Activated T-helper 2 cell treated with anti-CD3 and anti-CD28 coated beads, Interferon-gamma antibody, Interleukin-2, Interleukin-4, amounts not matched to agents 10 μg/mL and 5 μg/mL and 100 μg/mL, durations not matched to agents 14 hours and 24 hours and 36 hours (primary cell): Measurements from ENCODE around the gene TFPT. TPM values are rescaled to one million over a fixed set of nuclear protein-coding genes. Genes with fewer than 3 reads are reported as not detected.
A peak's percentile ranks its signal among the peaks of the same experiment; 100 is the strongest.
"Not testable (repeated sequence)": the region's sequence is repeated elsewhere in the genome, so short reads cannot be mapped to it uniquely, and the experiment has no call there.

ENCODE experiments used
- DNase-seq: peaks from one replicate; pipeline ENCODE4 v3.0.0; 2021; ENCODE audit warnings: low spot score
- H3K27ac Mint-ChIP-seq: one replicate; pipeline ENCODE4 v1.8.0; 2021; ENCODE audit warnings: mixed read lengths
- H3K27me3 Mint-ChIP-seq: one replicate; pipeline ENCODE4 v1.8.0; 2021; ENCODE audit warnings: low read depth, mixed read lengths
- H3K36me3 Mint-ChIP-seq: one replicate; pipeline ENCODE4 v1.8.0; 2021; ENCODE audit warnings: low read depth, mixed read lengths
- H3K4me1 Mint-ChIP-seq: one replicate; pipeline ENCODE4 v1.8.0; 2021; ENCODE audit warnings: low read depth, mixed read lengths
- H3K4me3 Mint-ChIP-seq: one replicate; pipeline ENCODE4 v1.8.0; 2021; ENCODE audit warnings: low read depth, mild to moderate bottlenecking, moderate library complexity, mixed read lengths
- H3K9me3 Mint-ChIP-seq: one replicate; pipeline ENCODE4 v1.8.0; 2021; ENCODE audit warnings: mixed read lengths
- intact Hi-C: fragments of 100-400 bp; cut with micrococcal nuclease; formaldehyde crosslinking; loops from one replicate; pipeline ENCODE4 v1.15.1; 2023
- total RNA-seq: library from RNA; stranded (reverse); gene quantifications from 2 replicates; pipeline ENCODE4 v1.2.3, GENCODE V29; 2022

Gene TFPT
- total RNA-seq, 1 donor from 2014 or later: 29.3 TPM

DNA sequence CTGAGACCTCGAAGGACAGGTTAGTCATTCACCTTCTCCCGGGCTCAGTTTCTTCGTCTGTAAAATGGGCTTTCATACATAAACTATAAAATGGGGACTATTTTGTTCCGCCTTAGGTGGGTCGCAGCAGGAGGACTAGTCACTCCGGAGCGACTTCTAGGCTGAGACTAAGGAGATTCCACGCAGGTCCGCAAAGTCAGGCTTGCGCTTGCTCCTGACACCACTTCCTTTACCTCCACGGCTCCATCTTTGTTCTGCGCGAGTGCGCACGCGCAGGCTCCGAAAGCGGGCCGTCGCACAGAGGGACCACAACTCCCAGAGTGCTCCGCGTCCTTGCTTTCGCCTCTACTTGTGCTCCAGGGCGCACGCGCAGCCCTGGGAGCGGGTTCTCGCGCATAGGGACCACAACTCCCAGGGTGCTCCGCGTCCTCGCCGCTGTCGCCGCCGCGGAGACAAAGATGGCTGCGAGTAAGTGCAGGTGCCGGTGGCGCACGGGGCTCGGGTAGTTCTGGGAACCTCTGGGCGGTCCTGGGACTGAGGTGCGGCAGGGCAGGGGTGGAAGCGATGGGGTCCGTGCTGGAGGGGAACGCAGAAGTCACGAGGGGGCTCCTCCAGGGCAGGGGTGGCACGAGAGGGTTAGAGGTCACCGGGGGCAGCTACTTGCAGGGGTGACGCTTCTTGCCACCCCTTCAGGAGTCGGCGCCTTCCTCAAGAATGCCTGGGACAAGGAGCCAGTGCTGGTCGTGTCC, 12.9 kb downstream of the TFPT start, which contains the start of gene NDUFA3:
Gene NDUFA3 (plus strand): TSS at position 435 of the 749 bp plus-strand sequence. CDS start 24 bp downstream, at position 459.
- intact Hi-C loops: loop anchor here (1.0 to 5.0 kb wide), 4 partner anchors 13 to 360 kb away; partner anchors contain the start of genes CNOT3, LENG9, MYADM and PRPF31
- Mint-ChIP-seq H3K27me3 (peaks cover 3% of the 10 kb centered on the region), H3K4me1 (peaks cover 8% of the 10 kb centered on the region), H3K27ac (peak within 1 kb of the TSS; percentile 79), H3K4me3 (peak within 1 kb of the TSS; percentile 91), H3K9me3 (no peaks in the 10 kb centered on the region), H3K36me3 (peaks cover 28% of the 10 kb centered on the region)
- peak; percentile 98 for DNase-seq

DNA sequence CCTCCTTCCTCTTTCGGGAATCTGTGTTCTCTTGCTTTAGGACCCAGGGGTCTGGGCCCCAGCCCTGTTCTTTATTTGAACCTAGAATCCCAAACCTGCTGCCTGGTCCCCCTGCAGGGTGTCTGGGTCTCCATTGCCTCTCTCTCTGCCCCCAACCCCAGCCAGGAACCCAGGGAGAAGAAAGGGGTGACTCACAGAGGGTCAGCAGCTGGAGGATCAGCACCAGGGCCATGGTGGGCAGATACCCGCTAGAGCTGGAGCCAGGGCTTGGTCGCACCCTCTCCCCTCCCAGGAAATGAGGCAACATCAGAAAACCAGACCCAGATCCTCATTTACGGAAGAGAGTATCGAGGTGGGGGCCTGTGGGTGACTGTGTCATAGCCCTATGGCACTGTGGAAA, 14.9 kb downstream of the TFPT start, which contains the start of gene OSCAR:
Gene OSCAR (minus strand): TSS at position 243 of the 400 bp plus-strand sequence. CDS start 11 bp downstream, at position 232.
- H3K27ac Mint-ChIP-seq: no peak within 1 kb of the TSS
- peaks cover 11% of the 10 kb centered on the region for H3K27me3 Mint-ChIP-seq
- H3K4me1 Mint-ChIP-seq: peaks cover 14% of the 10 kb centered on the region
- no peak for DNase-seq
- peak within 1 kb of the TSS; percentile 65 for H3K4me3 Mint-ChIP-seq
- H3K9me3 Mint-ChIP-seq: no peaks in the 10 kb centered on the region
- intact Hi-C loops: loop anchor here (5.0 kb wide), 2 partner anchors 233 to 362 kb away; partner anchors contain the start of genes LENG9 and MYADM
- peaks cover 8% of the 10 kb centered on the region for H3K36me3 Mint-ChIP-seq

DNA sequence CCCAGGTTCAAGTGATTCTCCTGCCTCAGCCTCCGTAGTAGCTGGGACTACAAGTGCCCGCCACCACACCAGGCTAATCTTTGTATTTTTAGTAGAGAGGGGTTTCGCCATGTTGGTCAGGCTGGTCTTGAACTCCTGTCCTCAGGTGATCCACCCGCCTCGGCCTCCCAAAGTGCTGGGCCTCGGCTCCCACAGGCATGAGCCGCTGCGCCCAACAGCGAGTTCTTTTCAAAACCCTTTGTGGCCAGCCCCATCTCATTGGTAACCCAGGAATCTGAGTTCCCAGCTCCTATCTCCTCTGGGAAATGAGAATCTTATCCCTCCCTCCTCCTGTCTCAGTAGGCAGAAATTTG, 15.6 kb downstream of the TFPT start:
- H3K36me3 Mint-ChIP-seq, H3K27ac Mint-ChIP-seq, H3K9me3 Mint-ChIP-seq, H3K4me3 Mint-ChIP-seq, DNase-seq: not testable (repeated sequence)
- peaks cover 12% of the 10 kb centered on the region for H3K4me1 Mint-ChIP-seq
- H3K27me3 Mint-ChIP-seq: peaks cover 11% of the 10 kb centered on the region
- intact Hi-C loops: loop anchor here (5.0 kb wide), 2 partner anchors 233 to 362 kb away; partner anchors contain the start of genes LENG9 and MYADM

DNA sequence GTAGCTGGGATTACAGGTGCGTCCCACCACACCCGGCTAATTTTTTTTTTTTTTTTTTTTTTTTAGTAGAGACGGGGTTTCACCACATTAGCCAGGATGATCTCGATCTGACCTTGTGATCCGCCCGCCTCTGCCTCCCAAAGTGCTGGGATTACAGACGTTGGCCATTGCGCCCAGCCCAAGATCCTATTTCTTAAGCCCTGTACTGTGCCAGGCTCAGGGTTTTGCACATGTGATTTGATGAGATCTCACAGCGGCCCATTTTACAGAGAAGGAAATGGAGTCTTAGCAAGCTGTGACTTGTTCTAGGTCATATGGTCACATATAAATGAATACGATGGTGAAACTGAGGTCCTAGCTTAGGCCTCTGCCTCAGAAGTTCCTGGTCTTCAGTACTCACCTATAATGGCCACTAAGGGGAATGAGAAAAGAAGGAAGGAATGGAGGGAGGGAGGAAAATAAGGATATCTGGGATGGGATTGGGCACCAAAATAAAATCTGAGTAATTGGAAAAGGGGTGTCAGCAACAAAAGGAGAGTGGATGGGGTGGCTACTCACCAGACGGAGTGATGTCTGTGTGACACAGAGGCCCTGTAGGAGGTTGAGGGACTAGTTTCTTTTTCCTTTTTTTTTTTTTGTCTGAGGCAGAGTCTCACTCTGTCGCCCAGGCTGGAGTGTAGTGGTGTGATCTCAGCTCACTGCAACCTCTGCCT, 16.1 kb downstream of the TFPT start:
- no peaks in the 10 kb centered on the region for H3K36me3 Mint-ChIP-seq
- H3K27ac Mint-ChIP-seq: peak overlapping the region; percentile 28
- peaks cover 13% of the 10 kb centered on the region for H3K27me3 Mint-ChIP-seq
- intact Hi-C loops: no loop called here
- H3K4me1 Mint-ChIP-seq: peaks cover 16% of the 10 kb centered on the region
- H3K9me3 Mint-ChIP-seq: no peaks in the 10 kb centered on the region
- no peak overlapping the region for H3K4me3 Mint-ChIP-seq
- no peak for DNase-seq

GRCh38 chr19:54096617-54097106, 18.8 kb downstream of the TFPT start:
- H3K4me3 Mint-ChIP-seq: peak overlapping the region; percentile 62
- H3K4me1 Mint-ChIP-seq: peaks cover 13% of the 10 kb centered on the region
- H3K27me3 Mint-ChIP-seq: peaks cover 17% of the 10 kb centered on the region
- H3K36me3 Mint-ChIP-seq: no peaks in the 10 kb centered on the region
- peaks cover 4% of the 10 kb centered on the region for H3K9me3 Mint-ChIP-seq
- intact Hi-C loops: no loop called here
- DNase-seq: no peak
- no peak overlapping the region for H3K27ac Mint-ChIP-seq

GRCh38 chr19:54095859-54096616, 19.4 kb downstream of the TFPT start:
- H3K27ac Mint-ChIP-seq, intact Hi-C loops, H3K36me3 Mint-ChIP-seq, H3K9me3 Mint-ChIP-seq: not testable (repeated sequence)
- H3K4me3 Mint-ChIP-seq: peak overlapping the region; percentile 62
- peak; percentile 31 for DNase-seq
- peaks cover 17% of the 10 kb centered on the region for H3K27me3 Mint-ChIP-seq
- peaks cover 13% of the 10 kb centered on the region for H3K4me1 Mint-ChIP-seq

DNA sequence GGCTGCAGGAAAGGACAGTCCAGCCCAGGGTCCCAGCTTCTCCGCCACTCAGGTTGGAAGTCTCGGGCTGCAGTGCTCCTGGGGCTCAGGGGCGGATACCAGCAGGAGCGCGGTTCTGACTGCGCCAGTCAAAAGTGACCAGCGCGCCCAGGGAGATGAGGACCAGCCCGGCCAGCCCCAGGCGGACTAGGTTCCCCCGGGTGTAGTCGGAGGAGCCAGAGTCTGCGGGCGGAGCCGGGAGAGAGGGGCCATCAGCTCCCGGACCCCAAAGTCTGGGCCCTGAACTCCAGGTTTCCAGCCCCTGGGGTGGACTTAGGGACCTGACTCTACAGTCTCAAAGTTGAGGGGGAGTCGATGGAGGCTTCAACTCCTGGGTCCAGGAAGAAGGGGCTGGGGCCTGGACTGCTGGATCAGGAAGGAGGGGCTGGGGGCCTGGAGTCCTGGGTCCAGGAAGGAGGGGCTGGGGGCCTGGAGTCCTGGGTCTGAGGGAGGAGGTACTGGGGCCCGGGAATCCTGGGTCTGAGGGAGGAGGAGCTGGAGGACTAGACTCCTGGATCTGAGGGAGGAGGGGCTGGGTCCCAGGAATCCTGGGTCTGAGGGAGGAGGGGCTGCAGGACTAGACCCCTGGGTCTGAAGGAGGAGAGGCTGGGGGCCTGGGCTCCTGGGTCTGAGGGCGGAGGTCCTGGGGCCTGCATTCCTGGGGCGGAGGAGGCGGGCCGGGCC, 20.2 kb downstream of the TFPT start:
- intact Hi-C loops: no loop called here
- Mint-ChIP-seq H3K27me3 (peaks cover 17% of the 10 kb centered on the region), H3K4me3 (peak overlapping the region; percentile 8), H3K36me3 (no peaks in the 10 kb centered on the region), H3K27ac (no peak overlapping the region), H3K4me1 (peaks cover 13% of the 10 kb centered on the region), H3K9me3 (peaks cover 4% of the 10 kb centered on the region)
- no peak for DNase-seq

DNA sequence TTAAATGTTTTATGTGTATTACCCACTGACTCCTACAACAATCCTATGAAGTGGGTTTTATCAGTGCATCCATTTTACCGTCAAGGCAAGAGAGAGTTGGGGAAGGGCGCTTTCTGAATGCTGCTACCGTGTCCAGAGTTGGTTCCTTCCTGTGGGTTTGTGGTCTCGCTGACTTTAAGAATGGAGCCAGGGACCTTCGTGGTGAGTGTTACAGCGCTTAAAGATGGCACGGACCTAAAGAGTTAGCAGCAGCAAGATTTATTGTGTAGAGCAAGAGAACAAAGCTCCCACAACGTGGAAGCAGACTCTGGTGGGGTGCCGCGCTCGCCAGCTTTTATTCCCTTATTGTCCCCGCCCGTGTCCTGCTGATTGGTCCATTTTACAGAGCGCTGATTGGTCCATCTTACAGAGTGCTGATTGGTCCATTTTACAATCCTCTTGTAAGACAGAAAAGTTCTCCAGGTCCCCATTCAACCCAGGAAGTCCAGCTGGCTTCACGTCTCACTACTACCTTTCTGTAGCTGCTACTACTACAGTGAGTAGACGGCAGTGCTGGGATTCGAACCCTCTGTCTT, 20.9 kb downstream of the TFPT start:
- H3K4me3 Mint-ChIP-seq: no peak overlapping the region

DNA sequence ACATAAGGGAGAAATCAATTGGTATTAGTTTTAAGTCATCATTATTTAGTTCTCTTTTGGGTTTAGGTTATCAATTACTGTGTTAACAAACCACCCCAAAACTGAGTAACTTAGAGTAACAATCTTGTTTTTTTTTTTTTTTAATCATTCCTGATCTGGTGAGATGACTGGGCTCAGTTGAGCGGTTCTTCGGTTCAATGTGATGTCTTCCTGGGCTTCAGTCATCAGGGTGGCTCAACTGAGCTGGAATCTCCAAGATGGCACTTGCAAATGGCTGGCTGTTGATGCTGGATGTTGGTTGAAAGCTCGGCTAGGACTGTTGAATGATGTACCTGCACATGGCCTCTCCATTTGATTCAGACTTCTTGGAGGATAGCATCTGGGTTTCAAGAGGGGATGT, 31.0 kb downstream of the TFPT start:
- no peaks in the 10 kb centered on the region for H3K36me3 Mint-ChIP-seq
- intact Hi-C loops: no loop called here
- no peak for DNase-seq
- no peaks in the 10 kb centered on the region for H3K4me1 Mint-ChIP-seq
- H3K9me3 Mint-ChIP-seq: peaks cover under 1% of the 10 kb centered on the region
- H3K4me3 Mint-ChIP-seq: no peak overlapping the region
- H3K27ac Mint-ChIP-seq: no peak overlapping the region
- H3K27me3 Mint-ChIP-seq: no peaks in the 10 kb centered on the region

More for the DNA sequence above, 20.9 kb downstream of the TFPT start:
- H3K4me1 Mint-ChIP-seq: peaks cover 13% of the 10 kb centered on the region
- H3K9me3 Mint-ChIP-seq: peaks cover 4% of the 10 kb centered on the region
- H3K36me3 Mint-ChIP-seq: no peaks in the 10 kb centered on the region
- no peak for DNase-seq
- H3K27ac Mint-ChIP-seq: no peak overlapping the region
- intact Hi-C loops: no loop called here
- peaks cover 16% of the 10 kb centered on the region for H3K27me3 Mint-ChIP-seq

DNA sequence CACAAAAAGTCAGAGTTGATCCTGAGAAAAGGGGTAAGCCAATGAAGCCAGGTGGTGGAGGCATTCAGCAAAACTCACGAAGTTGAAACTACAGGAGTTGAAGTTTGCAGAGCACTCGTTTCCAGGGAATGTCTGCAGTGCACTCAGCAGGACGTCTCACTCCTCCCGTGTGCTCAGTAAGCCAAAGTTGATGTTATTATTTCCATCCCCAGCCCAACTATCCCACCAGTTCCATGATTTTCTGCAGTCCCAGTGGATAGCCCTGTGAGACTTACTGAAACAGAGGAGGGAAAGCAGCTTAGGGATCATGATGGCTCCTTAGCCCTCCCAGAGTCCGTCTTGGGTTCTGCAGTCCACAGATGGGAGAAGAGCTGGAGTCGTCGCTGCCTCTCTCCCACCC, 34.4 kb downstream of the TFPT start, which contains the start of gene TARM1:
Gene TARM1 (minus strand): TSS at position 334 of the 400 bp plus-strand sequence. CDS start 25 bp downstream, at position 309.
- no peak for DNase-seq
- Mint-ChIP-seq H3K9me3 (peaks cover 3% of the 10 kb centered on the region), H3K4me1 (no peaks in the 10 kb centered on the region), H3K27me3 (no peaks in the 10 kb centered on the region), H3K36me3 (no peaks in the 10 kb centered on the region), H3K27ac (no peak within 1 kb of the TSS), H3K4me3 (no peak within 1 kb of the TSS)
- intact Hi-C loops: no loop called here

GRCh38 chr19:54077334-54077733, 38.1 kb downstream of the TFPT start:
- H3K4me1 Mint-ChIP-seq: no peaks in the 10 kb centered on the region
- peaks cover 3% of the 10 kb centered on the region for H3K9me3 Mint-ChIP-seq
- H3K27me3 Mint-ChIP-seq: no peaks in the 10 kb centered on the region
- no peak overlapping the region for H3K4me3 Mint-ChIP-seq
- no peaks in the 10 kb centered on the region for H3K36me3 Mint-ChIP-seq
- no peak overlapping the region for H3K27ac Mint-ChIP-seq
- intact Hi-C loops: no loop called here
- no peak for DNase-seq
